ENCODE measurements around the gene FAM168A. TPM values are rescaled to one million over a fixed set of nuclear protein-coding genes. Genes with fewer than 3 reads are reported as not detected.

FAM168A gene
- total RNA-seq, 1 donor from 2014 or later: 31.0 TPM

DNA sequence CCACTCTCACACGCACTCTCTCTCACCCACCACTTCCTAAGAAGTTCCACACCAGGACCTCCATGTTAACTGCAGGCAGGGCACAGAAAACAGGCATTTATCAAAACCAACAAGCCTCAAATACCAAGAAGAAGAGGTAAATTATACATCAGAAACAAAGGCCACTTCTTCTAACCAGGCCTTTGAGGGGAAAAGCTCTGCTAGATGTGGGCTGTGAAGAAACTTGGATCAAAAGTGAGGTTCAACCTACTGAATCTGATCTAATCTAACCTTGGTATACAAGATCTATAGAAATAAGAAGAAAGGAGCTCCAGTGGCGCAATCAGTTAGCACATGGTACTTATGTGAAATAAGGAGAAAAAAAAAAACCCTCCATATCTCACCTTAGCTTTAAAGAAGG lies 91.9 kb downstream of the FAM168A start:
- Histone ChIP-seq H3K27ac (no peak overlapping the region), H3K9me3 (no peaks in the 10 kb centered on the region), H3K4me3 (no peak overlapping the region), H3K27me3 (ENCODE audit: low read depth) (no peaks in the 10 kb centered on the region), H3K36me3 (no peaks in the 10 kb centered on the region), H3K4me1 (no peaks in the 10 kb centered on the region)
- TF ChIP-seq, protein P1, sequence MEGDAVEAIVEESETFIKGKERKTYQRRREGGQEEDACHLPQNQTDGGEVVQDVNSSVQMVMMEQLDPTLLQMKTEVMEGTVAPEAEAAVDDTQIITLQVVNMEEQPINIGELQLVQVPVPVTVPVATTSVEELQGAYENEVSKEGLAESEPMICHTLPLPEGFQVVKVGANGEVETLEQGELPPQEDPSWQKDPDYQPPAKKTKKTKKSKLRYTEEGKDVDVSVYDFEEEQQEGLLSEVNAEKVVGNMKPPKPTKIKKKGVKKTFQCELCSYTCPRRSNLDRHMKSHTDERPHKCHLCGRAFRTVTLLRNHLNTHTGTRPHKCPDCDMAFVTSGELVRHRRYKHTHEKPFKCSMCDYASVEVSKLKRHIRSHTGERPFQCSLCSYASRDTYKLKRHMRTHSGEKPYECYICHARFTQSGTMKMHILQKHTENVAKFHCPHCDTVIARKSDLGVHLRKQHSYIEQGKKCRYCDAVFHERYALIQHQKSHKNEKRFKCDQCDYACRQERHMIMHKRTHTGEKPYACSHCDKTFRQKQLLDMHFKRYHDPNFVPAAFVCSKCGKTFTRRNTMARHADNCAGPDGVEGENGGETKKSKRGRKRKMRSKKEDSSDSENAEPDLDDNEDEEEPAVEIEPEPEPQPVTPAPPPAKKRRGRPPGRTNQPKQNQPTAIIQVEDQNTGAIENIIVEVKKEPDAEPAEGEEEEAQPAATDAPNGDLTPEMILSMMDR (IDR thresholded peaks at IDR 0.05): no peak
- no peak for ATAC-seq
- no peak for DNase-seq
- intact Hi-C loops (cut with DNase I): no loop called here

- no peaks in the 10 kb centered on the region for H3K4me1 ChIP-seq
- no peak overlapping the region for H3K27ac ChIP-seq
- no peaks in the 10 kb centered on the region for H3K9me3 ChIP-seq
- intact Hi-C loops (cut with DNase I): no loop called here
- H3K4me3 ChIP-seq: no peak overlapping the region
- no peaks in the 10 kb centered on the region for H3K27me3 ChIP-seq (ENCODE audit: low read depth)
- DNase-seq (no peak), ATAC-seq (no peak)
- TF ChIP-seq, protein P1 (IDR thresholded peaks at IDR 0.05): no peak
- H3K36me3 ChIP-seq: no peaks in the 10 kb centered on the region
Observed at GRCh38 chr11:73498343-73498742, 99.6 kb downstream of the FAM168A start.

DNA sequence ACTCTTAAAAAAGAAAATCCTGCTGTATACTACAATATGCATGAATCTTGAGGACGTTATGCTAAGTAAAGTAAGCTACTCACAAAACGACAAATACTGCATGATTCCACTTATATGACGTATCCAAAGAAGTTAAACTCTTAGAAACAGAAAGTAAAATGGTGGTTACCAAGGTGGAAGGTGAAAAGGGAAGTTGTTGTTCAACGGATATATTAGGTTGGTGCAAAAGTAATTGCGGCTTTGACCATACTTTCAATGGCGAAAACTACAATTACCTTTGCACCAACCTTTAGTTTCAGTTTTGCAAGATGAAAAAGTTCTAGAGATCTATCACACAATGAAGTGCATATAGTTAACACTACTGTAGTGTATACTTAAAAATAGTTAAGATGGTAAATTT lies 101.8 kb downstream of the FAM168A start:
- Histone ChIP-seq H3K36me3 (no peaks in the 10 kb centered on the region), H3K9me3 (no peaks in the 10 kb centered on the region), H3K27me3 (ENCODE audit: low read depth) (no peaks in the 10 kb centered on the region), H3K4me1 (no peaks in the 10 kb centered on the region), H3K4me3 (no peak overlapping the region), H3K27ac (no peak overlapping the region)
- intact Hi-C loops (cut with DNase I): no loop called here
- TF ChIP-seq, protein P1 (IDR thresholded peaks at IDR 0.05): no peak
- DNase-seq: no peak
- no peak for ATAC-seq

GRCh38 chr11:73495731-73496130 lies 102.2 kb downstream of the FAM168A start:
- no peak for ATAC-seq

GRCh38 chr11:73493956-73494598 lies 103.8 kb downstream of the FAM168A start:
- peak; percentile 26 to 37 for ATAC-seq
- H3K9me3 ChIP-seq: no peaks in the 10 kb centered on the region
- no peaks in the 10 kb centered on the region for H3K27me3 ChIP-seq (ENCODE audit: low read depth)
- H3K36me3 ChIP-seq: no peaks in the 10 kb centered on the region
- H3K4me3 ChIP-seq: no peak overlapping the region
- H3K4me1 ChIP-seq: no peaks in the 10 kb centered on the region
- TF ChIP-seq, protein P1 (IDR thresholded peaks at IDR 0.05): no peak
- no peak for DNase-seq
- intact Hi-C loops (cut with DNase I): no loop called here
- H3K27ac ChIP-seq: no peak overlapping the region

More at GRCh38 chr11:73495731-73496130, 102.2 kb downstream of the FAM168A start:
- intact Hi-C loops (cut with DNase I): no loop called here
- Histone ChIP-seq H3K27ac (no peak overlapping the region), H3K9me3 (no peaks in the 10 kb centered on the region), H3K27me3 (ENCODE audit: low read depth) (no peaks in the 10 kb centered on the region), H3K4me3 (no peak overlapping the region), H3K4me1 (no peaks in the 10 kb centered on the region), H3K36me3 (no peaks in the 10 kb centered on the region)
- TF ChIP-seq, protein P1 (IDR thresholded peaks at IDR 0.05): no peak
- no peak for DNase-seq
